Globus pallidus (tissue), 1 donor: ENCODE data around the gene KIAA0513.
"Not testable (repeated sequence)": the region's sequence is repeated elsewhere in the genome, so short reads cannot be mapped to it uniquely, and the experiment has no call there.

Source experiments
- DNase-seq: peaks from one replicate; pipeline ENCODE4 v3.0.0-alpha.2; 2015; ENCODE audit warnings: low spot score

The KIAA0513 gene

DNA sequence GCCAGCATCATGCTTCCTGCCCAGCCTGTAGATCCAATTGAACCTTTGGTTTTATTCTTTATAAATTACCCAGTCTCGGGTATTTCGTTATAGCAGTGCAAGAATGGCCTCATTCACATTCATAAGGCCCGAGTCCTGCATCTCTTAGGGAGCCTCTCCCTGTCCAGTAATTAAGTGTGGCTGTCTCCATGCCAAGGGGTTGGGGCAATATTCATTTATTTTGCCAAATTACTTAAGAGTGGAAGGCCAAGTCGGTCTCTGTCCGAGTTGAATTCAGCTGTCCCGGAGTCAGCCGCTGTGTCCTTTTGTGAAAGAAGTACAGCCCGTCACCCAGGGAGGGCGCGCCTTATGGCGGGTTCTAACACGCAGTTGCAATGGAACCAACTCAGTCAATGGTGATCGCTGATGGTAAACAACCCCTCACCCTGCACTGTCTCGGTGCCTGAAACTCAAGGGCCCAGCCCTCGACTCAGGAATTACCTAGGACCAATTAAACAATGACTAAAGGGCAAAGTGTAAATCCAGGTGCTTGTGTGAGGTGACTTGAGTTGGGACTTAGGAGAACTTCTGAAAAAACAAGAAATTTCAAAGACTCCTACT lies 22.2 kb downstream of the KIAA0513 start:
- DNase-seq, result no peak

DNA sequence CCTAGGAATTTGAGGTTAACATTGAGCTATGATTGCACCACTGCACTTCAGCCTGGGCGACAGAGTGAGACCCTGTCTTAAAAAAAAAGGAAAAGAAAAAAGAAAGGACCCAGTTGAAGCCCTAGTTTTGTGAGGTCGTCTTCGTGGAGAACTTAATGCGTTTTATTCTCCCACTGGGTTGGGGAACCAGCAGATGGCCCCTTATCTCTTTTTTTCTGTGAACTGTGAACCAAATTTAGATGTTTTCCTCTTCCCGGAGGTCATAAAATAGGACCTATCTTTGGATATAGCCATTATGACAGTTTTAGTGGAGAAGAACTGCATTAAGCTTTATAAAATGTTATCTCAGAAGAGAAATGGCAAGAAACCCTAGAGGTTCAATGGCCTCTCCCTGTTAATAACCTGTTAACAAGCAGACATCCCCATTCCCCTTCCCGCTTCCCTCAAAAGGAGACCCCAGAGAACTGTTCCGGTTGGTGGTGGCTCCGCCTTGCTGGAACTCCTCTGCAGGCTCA lies 23.5 kb downstream of the KIAA0513 start:
- no peak for DNase-seq

DNA sequence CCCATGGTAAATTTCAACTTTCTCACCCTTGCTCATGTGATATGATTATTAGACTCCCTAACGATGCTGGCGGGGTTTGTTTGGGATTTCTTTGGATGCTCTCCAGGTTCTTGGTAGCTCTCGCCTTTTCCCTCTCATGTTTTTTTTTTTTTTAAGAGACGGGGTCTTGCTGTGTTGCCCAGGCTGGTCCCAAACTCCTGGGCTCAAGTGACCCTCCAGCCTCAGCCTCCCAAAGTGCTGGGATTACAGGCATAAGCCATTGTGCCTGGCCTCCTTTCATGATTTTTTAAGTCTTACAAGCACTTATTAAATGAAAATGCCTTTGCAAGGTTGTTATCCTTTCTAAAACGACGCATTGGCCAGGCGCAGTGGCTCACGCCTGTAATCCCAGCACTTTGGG lies 24.1 kb downstream of the KIAA0513 start:
- DNase-seq, result no peak

DNA sequence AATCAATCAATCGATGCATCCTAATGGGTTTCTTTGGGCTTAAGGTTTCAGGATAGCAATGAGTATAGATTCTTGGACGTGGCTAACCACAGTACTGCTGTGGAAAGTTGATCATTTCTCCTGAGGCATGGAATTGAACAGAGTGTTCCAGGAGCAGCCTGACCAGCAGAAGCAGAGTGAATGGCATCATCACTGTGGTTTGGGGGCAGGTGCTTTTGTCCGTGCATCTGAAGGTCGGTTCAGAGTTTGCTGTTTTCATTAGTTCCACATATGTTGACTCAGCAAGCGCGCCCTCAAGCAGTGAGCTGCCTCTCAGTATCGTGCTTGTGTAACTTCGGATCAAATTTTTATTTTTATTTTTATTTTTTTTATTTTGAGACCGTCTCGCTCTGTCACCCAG lies 24.9 kb downstream of the KIAA0513 start:
- no peak for DNase-seq

DNA sequence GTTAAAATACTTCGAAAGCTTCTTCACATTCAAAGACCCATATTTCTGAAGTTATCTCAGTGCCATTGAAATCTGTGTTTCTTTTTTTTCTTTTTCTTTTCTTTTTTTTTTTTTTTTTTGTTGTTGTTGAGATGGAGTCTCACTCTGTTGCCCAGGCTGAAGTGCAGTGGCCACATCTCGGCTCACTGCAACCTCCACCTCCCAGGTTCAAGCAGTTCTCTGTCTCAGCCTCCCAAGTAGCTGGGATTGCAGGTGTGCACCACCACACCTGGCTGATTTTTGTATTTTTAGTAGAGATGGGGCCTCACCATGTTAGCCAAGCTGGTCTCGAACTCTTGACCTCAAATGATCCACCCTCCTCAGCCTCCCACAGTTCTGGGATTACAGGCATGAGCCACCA lies 26.7 kb downstream of the KIAA0513 start:
- DNase-seq, result not testable (repeated sequence)

DNA sequence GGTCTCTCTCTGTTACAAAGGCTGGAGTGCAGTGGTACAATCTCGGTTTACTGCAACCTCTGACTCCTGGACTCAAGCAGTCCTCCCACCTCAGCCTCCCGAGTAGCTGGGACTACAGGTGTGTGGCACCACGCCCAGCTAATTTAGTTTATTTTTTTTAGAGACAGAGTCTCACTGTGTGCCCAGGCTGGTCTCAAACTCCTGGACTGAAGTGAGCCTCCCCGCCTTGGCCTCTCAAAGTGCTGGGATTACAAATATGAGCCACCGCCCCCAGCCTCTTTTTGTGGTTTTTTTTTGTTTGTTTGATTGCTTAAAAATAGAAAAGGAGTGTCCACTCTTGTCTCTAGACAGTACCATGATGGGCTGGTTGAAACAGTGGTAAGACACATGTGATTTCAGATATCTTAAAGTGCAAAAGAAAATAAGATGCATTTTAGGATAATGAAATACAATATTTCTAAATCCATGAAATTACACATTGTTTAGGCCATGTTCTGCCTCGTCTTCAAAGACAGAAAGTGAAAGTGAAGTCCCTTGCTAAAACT lies 27.4 kb downstream of the KIAA0513 start:
- DNase-seq, result no peak

DNA sequence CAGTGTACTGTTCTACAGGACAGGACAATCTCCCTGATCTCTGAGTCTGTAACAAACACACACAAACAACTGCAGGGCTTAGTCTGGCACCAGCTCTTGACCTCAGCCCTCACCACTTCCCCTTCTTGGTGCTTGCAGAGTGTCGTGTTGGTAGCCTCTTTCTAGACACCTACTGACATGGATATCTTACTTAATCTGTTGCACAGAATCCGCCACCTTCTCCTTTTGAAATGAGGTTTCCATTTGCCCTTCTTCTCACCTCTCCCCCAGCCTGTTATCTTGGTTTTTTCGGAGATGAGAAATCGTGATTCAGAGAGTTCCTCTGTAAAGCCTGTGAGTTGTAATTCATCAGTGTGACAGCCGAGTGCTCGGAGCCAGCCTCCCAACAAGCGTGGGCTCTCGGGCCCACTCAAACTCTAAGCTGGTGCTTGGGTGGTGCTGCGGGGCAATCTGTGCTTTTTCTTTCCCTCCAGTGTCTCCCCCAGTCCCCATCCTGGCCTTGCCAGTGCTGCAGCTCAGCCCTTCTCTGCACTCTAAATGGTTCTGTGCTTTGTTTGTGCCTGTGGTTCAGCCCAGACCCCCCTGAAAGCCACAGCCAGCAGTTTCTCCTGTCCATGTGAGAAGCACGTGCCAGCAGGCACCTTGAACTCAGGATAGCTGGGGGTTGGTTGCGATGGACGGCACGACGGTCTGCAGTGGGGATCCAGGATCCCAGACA lies 28.1 kb downstream of the KIAA0513 start:
- peak; percentile 60 for DNase-seq

DNA sequence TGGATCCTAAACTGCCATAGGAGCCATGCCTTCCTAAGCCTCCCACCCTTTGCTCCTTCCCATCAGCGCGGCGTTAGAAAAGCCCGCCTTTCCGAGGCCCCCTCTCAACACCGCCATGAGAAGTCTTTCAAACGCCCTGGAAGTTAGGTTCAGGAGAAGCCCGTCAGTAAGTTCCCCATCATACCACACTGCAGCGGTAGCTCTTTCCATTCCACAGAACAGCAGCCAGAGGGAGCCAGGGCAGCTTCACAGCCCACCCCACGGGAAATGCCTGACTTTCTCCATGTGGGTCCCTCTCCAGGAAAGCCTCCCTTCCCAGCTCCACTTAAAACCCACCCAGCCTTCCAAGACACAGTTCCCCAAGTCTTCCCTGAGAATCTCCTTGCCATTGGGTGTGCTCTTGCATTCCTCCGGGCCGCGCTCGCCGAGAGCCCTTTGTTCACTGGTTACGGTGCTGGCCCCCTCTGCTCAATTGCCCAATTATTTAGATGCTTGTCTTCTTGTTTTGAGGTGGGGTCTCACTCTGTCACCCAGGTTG lies 28.7 kb downstream of the KIAA0513 start:
- no peak for DNase-seq

DNA sequence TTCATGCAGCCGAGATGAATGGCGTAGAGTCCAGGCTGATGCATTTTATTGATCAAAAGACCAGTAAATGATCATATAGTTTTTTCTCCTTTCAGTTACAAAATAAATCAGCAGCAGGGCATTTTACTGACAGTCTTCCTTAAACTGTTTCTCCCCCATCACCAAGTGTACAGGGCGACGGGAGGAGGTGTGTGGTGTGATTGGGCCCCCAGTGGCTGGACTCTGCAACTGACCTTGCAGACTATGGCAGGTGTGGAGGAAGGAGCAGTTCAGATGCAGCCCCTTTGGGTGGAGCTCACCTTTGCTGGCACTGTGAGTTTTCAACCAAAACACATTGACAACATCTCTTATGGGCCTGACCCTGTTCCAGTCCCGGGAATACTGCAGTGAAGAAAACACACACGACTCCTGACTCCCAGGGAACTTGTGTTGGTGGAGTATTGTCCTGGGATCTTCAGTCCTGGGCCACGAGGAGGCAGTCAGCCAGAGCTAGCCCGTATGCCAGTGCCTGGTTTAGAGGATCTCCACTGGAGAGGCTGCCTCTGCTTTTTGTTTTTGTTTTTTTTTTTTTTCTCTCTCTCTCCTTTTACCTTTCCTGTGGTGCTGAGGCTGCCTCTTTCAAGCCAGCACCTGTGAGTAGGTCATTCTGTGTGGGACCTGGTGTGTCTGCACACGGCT lies 29.8 kb downstream of the KIAA0513 start:
- DNase-seq, result no peak

DNA sequence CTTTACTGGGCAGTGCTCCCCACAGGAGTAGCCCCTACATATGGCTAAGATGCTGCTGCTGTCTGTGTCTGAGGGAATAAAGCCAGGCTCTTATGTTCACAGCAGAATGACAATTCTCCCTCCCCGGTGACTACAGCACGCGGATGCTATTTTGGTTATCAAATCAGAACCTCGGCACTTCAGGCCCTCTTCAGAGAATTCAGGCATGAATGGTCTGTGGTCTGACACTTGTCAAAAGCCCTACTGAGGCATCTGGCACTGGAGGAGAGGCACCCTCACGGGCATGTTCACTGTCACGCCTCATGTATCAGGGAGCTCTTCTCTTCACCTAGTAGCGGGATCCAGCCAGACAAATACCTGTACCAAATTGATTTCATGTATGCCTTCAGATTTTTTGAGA lies 30.4 kb downstream of the KIAA0513 start:
- DNase-seq, result no peak

DNA sequence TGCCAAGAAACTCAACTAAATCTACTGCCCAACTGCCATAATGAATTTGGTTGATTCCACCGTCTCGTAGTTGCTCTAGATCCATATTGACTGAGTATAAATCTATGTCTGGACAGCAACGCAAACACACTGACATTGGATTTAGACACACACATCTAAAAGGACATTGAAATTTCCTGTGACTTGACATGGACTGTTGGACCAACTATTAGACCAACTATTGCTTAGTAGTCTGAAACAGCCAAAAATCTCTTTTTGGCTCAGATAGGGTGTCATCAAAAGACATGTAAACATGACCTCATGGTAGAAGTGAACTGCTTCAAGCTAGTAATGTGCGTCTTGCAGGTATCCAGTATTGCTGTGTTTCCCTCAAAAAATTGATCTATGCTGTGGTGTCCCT lies 31.3 kb downstream of the KIAA0513 start:
- no peak for DNase-seq

DNA sequence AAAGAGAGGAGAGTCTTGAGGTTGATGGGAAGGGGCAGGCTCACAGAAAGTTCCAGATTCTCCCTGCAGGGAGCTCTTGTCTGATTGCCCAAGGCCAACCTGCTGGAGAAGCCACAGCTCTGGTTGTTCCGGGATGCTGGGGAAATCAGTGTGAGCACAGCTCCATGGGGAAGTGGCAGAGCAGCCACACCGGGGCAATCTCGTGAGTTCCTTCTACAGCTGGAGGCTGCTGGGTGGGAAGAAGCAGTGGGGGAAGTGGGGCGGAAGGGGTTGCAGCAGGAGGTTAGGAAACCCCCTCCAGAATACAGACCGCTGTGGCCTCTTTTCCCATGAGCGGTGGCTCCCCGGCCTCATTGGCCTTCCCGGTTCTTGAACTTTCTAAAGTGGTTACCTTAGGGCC lies 34.0 kb downstream of the KIAA0513 start:
- no peak for DNase-seq

DNA sequence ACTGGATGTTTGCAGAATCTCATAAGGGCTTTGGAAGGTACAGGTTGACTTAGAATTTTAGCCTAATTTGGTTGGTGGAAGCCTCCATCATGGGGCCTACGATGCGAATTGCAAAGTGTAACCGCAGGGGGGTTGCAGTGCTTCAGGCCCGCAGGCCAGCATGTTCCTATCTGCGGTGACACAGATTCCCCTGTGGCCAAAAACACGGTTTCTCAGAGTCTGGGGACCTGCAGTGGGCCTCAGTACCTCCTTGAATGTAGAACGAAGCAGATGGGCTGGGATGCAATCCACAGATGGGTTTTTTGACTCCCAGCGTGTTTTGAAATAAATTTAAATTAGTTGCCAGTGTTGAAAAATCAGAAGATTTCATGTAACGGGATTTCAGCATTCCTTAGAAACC lies 34.7 kb downstream of the KIAA0513 start:
- no peak for DNase-seq

DNA sequence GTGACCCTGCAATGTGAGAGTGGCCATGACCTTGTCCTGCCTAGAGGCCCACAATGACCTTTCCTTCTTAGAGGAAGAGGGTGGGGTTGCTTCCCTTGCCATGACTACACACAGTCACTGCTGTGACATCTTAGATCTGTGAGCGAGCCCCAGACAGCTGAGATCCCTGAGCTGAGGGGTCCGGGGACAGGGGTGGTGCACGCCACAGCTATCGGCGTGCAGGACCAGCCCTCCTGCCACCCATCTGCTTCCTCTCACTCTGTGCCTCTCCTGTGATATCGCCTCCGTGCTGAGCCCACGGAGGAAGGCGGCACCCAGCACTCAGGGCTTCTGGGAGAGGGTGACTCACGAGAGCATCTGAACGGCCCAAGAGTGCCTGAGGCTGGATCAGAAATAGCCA lies 35.2 kb downstream of the KIAA0513 start:
- no peak for DNase-seq

DNA sequence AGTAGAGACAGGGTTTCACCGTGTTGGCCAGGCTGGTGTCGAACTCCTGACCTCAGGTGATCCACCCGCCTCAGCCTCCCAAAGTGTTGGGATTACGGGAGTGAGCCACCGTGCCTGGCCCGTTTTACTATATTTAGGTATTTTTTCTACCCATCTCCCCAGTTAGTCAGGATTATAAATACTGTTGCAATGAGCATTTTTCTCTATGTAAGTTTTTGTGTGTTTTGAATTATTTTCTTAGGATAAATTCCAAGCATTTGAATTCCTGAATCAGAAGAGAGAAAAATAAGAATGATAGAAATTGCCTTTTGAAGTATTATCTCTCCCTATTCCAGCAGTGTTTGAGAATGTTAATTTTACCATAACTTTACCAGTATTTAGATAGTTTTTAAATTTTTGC lies 36.6 kb downstream of the KIAA0513 start:
- no peak for DNase-seq

DNA sequence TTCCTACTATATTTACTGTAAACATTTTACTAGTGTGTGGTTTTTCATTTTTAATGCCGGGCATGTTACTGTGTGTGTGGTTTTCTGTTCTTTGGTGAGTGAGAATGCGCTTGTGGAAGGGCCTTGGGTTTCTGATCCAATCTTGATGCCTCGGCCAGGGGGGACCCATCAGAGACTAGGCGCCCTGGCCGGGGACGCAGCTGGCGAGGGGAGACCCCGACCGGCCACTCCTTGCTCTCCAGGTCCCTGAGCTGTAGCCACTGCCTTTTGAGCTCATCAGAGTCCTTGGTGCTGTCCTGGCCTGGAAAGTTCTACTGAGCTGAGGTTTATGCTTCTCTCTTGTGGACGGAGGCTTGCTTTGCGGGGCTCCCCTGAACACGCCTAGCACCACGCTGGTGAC lies 37.5 kb downstream of the KIAA0513 start:
- no peak for DNase-seq

DNA sequence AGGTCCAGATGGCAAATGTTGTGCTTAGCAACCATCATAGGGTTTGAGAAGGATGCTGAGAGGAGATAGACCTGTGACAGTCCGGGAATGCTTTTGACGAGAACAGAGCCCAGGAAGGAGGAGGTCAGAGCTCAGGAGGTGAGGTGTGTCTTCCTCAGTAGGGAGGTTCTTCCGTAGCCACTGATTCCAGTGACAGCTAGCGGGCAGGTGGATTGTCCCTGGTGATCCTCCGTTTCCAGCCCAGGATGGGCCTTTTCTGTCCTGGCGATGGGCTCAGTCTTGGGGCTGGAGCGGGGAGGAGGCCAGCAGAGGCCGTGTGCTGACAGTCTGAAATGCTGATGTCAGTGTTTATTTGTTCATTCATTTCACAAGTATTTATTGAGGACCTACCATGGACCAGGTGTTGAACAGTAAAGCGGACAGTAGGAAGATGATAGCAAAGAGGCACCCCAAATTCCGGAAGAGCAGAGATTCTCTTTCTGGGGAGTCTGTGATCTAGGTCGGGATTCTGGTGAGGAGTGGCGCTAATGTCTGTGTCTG lies 38.8 kb downstream of the KIAA0513 start:
- DNase-seq, result no peak

DNA sequence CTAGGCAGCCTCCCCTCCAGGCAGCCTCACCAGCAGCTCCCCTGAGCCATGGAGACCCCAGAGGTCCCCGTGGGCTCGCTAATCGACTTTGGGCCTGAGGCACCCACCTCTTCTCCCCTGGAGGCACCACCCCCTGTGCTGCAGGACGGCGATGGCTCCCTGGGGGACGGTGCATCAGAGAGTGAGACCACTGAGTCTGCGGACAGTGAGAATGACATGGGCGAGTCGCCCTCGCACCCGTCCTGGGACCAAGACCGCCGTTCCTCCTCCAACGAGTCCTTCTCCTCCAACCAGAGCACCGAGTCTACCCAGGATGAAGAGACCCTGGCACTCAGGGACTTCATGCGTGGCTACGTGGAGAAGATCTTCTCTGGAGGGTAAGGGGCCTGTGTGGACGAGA lies 39.4 kb downstream of the KIAA0513 start:
- no peak for DNase-seq

DNA sequence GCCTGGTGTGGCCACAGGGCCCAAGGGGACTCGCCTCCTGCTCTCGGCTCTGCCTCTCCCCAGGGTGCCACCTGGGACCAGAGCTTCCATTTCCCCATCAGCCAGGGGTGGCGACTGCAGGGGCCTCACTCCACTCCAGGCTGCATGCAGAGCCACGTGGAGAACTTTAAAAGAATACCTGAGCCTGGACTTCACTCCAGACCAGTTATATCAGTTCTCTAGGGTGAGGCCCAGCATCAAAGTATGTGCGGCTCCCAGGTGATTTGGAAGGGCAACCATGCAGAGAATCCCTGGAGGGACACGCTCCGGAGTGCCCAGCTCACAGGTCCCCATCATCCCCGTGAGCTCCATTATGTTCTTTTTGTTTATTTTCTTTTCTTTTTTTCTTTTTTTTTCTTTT lies 39.8 kb downstream of the KIAA0513 start:
- DNase-seq, result no peak

DNA sequence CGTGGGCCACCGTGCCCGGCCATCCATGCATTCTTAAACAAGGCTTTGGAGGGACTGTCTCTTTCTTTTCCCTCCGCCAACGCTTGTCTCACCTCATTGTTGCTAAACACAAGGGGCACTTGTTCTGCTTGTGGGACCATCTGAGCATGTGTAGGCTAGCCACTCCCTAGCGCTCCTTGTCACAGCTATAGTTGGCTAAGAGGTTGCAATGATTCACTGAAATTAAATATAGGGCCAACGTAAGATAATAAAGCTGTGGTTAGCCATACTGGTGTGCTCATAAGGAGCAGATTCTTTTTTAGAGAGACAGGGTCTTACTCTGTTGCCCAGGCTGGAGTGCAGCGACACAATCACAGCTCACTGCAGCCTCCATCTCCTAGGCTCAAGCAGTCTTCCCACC lies 41.2 kb downstream of the KIAA0513 start:
- DNase-seq, result no peak

DNA sequence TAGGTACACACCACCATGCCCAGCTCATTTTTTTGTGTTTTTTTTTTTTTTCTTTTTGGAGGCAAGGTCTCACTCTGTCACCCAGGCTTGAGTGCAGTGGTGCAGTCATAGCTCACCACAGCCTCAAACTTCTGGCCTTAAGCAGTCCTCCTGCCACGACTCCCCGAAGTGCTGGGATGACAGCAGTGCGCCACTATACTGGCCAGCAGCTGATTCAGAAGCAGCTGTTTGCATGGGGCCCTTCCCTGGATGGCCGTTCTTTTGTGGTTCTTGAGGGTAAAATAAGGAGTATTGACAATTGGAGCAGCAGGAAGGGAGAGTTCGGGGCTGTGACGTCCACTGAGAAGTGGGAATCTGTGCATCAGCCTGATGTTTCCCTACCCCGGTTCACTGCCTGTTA lies 41.6 kb downstream of the KIAA0513 start:
- DNase-seq, result no peak

DNA sequence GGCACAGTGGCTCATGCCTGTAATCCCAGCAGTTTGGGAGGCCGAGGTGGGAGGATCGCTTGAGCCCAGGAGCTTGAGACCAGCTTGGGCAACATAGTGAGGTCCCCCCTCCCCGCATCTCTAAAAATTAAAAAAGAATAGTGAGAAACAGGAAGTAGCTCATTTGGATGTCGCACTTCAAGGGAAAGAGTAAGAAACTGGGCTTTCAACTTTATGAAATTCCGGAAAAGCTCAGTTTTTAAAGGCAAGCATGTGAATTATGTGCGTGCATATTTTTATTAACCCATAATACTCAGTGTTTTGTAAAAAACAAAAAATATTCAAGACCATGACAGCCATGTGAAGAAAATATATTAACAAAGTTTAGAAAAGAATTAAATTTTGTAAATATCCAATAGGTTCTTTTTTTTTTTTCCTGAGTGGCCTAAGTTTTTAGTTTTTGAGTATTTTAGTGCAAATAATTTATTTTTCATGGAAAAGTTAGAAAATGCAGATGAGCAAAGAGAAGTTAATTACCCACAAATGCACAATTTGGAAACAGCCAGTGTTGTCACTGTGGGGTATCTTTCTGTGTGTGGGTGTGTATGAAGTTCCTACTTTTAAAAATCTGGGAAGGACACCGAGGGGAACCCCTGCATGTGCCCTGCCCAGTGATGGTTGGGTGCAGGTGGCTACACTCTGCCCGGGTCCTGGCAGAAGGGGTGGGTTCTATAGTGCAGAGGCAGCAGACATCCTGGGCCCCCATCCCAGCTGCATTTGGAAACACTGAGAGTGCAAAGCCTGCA lies 44.7 kb downstream of the KIAA0513 start:
- no peak for DNase-seq
